Panc1 (cell line): ENCODE measurements around the gene ZNF736.
"Not testable (repeated sequence)": the region's sequence is repeated elsewhere in the genome, so short reads cannot be mapped to it uniquely, and the experiment has no call there.

Experiments
- POLR2AphosphoS5 ChIP-seq: IDR thresholded peaks from 2 replicates; pipeline ENCODE4 v1.6.1; 2012; ENCODE audit warnings: mild to moderate bottlenecking, low read depth, low read length, moderate library complexity
- TCF7L2 ChIP-seq: IDR thresholded peaks from 2 replicates; pipeline ENCODE4 v1.6.1; 2011; ENCODE audit warnings: mild to moderate bottlenecking, low read depth, low read length, inconsistent platforms
- TF ChIP-seq, protein P1 (sequence below): fragments of 450-650 bp; IDR thresholded peaks from 2 replicates; pipeline ENCODE4 v1.5.1; 2017; ENCODE audit warnings: mild to moderate bottlenecking
- TF ChIP-seq, protein P2 (sequence below), 2 experiments: IDR thresholded peaks; 2 replicates each; pipeline ENCODE4 v1.6.1; 2011 to 2012; ENCODE audit warnings: low read depth in 2 of 2, control low read depth in 1 of 2, low read length in 1 of 2, mild to moderate bottlenecking in 1 of 2, moderate library complexity in 1 of 2; ENCODE audit not compliant: insufficient read depth in 1 of 2

DNA sequence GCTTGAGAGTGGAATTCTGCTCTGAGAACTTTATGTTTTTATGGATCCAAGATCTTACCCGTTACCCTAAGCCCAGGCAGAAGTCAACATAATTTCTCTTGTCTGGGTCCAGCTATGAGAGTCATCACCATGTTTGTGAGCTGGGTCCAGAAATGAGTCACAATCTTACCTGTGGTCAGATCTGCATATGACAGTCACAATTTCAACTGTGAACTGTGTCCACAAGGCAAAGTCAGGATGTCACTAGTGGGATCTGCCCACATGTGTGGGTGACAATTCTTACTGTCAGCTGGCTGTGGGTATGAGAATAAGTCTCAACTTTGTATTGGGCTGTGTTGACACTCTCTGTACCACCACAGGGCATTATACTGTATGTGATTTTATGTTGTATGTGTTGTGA is 16.3 kb upstream of the ZNF736 start:
- TF ChIP-seq, protein P1, sequence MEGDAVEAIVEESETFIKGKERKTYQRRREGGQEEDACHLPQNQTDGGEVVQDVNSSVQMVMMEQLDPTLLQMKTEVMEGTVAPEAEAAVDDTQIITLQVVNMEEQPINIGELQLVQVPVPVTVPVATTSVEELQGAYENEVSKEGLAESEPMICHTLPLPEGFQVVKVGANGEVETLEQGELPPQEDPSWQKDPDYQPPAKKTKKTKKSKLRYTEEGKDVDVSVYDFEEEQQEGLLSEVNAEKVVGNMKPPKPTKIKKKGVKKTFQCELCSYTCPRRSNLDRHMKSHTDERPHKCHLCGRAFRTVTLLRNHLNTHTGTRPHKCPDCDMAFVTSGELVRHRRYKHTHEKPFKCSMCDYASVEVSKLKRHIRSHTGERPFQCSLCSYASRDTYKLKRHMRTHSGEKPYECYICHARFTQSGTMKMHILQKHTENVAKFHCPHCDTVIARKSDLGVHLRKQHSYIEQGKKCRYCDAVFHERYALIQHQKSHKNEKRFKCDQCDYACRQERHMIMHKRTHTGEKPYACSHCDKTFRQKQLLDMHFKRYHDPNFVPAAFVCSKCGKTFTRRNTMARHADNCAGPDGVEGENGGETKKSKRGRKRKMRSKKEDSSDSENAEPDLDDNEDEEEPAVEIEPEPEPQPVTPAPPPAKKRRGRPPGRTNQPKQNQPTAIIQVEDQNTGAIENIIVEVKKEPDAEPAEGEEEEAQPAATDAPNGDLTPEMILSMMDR, result not testable (repeated sequence)
- TF ChIP-seq TCF7L2, POLR2AphosphoS5: not testable (repeated sequence)
- TF ChIP-seq, protein P2, sequence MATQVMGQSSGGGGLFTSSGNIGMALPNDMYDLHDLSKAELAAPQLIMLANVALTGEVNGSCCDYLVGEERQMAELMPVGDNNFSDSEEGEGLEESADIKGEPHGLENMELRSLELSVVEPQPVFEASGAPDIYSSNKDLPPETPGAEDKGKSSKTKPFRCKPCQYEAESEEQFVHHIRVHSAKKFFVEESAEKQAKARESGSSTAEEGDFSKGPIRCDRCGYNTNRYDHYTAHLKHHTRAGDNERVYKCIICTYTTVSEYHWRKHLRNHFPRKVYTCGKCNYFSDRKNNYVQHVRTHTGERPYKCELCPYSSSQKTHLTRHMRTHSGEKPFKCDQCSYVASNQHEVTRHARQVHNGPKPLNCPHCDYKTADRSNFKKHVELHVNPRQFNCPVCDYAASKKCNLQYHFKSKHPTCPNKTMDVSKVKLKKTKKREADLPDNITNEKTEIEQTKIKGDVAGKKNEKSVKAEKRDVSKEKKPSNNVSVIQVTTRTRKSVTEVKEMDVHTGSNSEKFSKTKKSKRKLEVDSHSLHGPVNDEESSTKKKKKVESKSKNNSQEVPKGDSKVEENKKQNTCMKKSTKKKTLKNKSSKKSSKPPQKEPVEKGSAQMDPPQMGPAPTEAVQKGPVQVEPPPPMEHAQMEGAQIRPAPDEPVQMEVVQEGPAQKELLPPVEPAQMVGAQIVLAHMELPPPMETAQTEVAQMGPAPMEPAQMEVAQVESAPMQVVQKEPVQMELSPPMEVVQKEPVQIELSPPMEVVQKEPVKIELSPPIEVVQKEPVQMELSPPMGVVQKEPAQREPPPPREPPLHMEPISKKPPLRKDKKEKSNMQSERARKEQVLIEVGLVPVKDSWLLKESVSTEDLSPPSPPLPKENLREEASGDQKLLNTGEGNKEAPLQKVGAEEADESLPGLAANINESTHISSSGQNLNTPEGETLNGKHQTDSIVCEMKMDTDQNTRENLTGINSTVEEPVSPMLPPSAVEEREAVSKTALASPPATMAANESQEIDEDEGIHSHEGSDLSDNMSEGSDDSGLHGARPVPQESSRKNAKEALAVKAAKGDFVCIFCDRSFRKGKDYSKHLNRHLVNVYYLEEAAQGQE (IDR thresholded peaks at IDR 0.05; ENCODE audit: insufficient read depth in 1 of 2, low read depth in 2 of 2, low read length in 1 of 2), result not testable (repeated sequence)
